H9 (cell line): Measurements from ENCODE around the gene ITPR1. TPM values are rescaled to one million over a fixed set of nuclear protein-coding genes. Genes with fewer than 3 reads are reported as not detected.

Experiments used
- DNase-seq: peaks from one replicate; pipeline ENCODE4 v3.0.0-alpha.2; 2017
- H2AFZ ChIP-seq: one replicate; pipeline ENCODE4 v1.6.1; 2013; ENCODE audit warnings: mild to moderate bottlenecking, low read length, control low read depth, moderate library complexity
- H2AK5ac ChIP-seq: 2 replicates; pipeline ENCODE4 v1.6.1; 2013; ENCODE audit warnings: low read length, control low read depth, mixed read lengths; ENCODE audit not compliant: insufficient read length
- H2BK120ac ChIP-seq: one replicate; pipeline ENCODE4 v1.6.1; 2013; ENCODE audit warnings: low read depth, mild to moderate bottlenecking, low read length, control low read depth, inconsistent platforms; ENCODE audit not compliant: poor library complexity, severe bottlenecking
- H2BK12ac ChIP-seq: 2 replicates; pipeline ENCODE4 v1.6.1; 2013; ENCODE audit warnings: low read length, control low read depth, mixed read lengths, low read depth; ENCODE audit not compliant: insufficient read length
- H2BK15ac ChIP-seq: 2 replicates; pipeline ENCODE4 v1.6.1; 2013; ENCODE audit warnings: low read depth, low read length, control low read depth
- H2BK20ac ChIP-seq: one replicate; pipeline ENCODE4 v1.6.1; 2013; ENCODE audit warnings: low read depth, mild to moderate bottlenecking, low read length, control low read depth, inconsistent platforms; ENCODE audit not compliant: poor library complexity, severe bottlenecking
- H2BK5ac ChIP-seq: 2 replicates; pipeline ENCODE4 v1.6.1; 2013; ENCODE audit warnings: low read length, control low read depth, mixed read lengths; ENCODE audit not compliant: insufficient read length
- H3K14ac ChIP-seq: 2 replicates; pipeline ENCODE4 v1.6.1; 2013; ENCODE audit warnings: low read length, control low read depth; ENCODE audit not compliant: insufficient read depth
- H3K18ac ChIP-seq: 2 replicates; pipeline ENCODE4 v1.6.1; 2013; ENCODE audit warnings: low read depth, mild to moderate bottlenecking, mixed read lengths, low read length, control low read depth; ENCODE audit not compliant: insufficient read length
- H3K23ac ChIP-seq: 2 replicates; pipeline ENCODE4 v1.6.1; 2013; ENCODE audit warnings: low read length, control low read depth, mixed read lengths, low read depth; ENCODE audit not compliant: insufficient read length
- H3K23me2 ChIP-seq: 2 replicates; pipeline ENCODE4 v1.6.1; 2013; ENCODE audit warnings: low read depth, mild to moderate bottlenecking, mixed read lengths, low read length, control low read depth; ENCODE audit not compliant: insufficient read length, poor library complexity, severe bottlenecking
- H3K27ac ChIP-seq: 2 replicates; pipeline ENCODE4 v1.5.1; 2013; ENCODE audit warnings: low read length, control low read depth, mixed read lengths, low read depth; ENCODE audit not compliant: insufficient read length
- H3K27me3 ChIP-seq: 2 replicates; pipeline ENCODE4 v1.6.1; 2013; ENCODE audit warnings: low read length, control low read depth, inconsistent platforms; ENCODE audit not compliant: insufficient read depth
- H3K4ac ChIP-seq: 2 replicates; pipeline ENCODE4 v1.6.1; 2013; ENCODE audit warnings: low read depth, mild to moderate bottlenecking, control low read depth, inconsistent platforms, low read length, moderate library complexity
- H3K4me1 ChIP-seq: 2 replicates; pipeline ENCODE4 v1.6.1; 2013; ENCODE audit warnings: low read length, control low read depth, inconsistent platforms; ENCODE audit not compliant: insufficient read depth
- H3K4me2 ChIP-seq: 2 replicates; pipeline ENCODE4 v1.6.1; 2013; ENCODE audit warnings: low read length, control low read depth, mixed read lengths; ENCODE audit not compliant: insufficient read length, insufficient read depth
- H3K56ac ChIP-seq: 2 replicates; pipeline ENCODE4 v1.6.1; 2013; ENCODE audit warnings: low read depth, mild to moderate bottlenecking, mixed read lengths, low read length, control low read depth; ENCODE audit not compliant: insufficient read length
- H3K79me1 ChIP-seq: 2 replicates; pipeline ENCODE4 v1.6.1; 2013; ENCODE audit warnings: low read depth, mild to moderate bottlenecking, moderate library complexity, low read length, control low read depth, inconsistent platforms; ENCODE audit not compliant: insufficient read depth, poor library complexity, severe bottlenecking
- H3K79me2 ChIP-seq: 2 replicates; pipeline ENCODE4 v1.6.1; 2013; ENCODE audit warnings: low read length, control low read depth, inconsistent platforms; ENCODE audit not compliant: insufficient read depth
- H3K9ac ChIP-seq: 2 replicates; pipeline ENCODE4 v1.6.1; 2013; ENCODE audit warnings: low read length, control low read depth, mixed read lengths; ENCODE audit not compliant: insufficient read length; ENCODE audit errors: extremely low read depth
- H3K9me3 ChIP-seq: one replicate; pipeline ENCODE4 v1.6.1; 2013; ENCODE audit warnings: low read depth, low read length, inconsistent platforms; ENCODE audit not compliant: control insufficient read depth
- H3T11ph ChIP-seq: one replicate; pipeline ENCODE4 v1.6.1; 2013; ENCODE audit warnings: mild to moderate bottlenecking, low read length, control low read depth, inconsistent platforms
- H4K20me1 ChIP-seq: one replicate; pipeline ENCODE4 v1.6.1; 2013; ENCODE audit not compliant: control insufficient read depth, insufficient read length, insufficient read depth
- H4K5ac ChIP-seq: 2 replicates; pipeline ENCODE4 v1.6.1; 2013; ENCODE audit warnings: low read depth, mild to moderate bottlenecking, mixed read lengths, low read length, control low read depth; ENCODE audit not compliant: insufficient read length
- H4K8ac ChIP-seq: replicated peaks from 2 replicates; pipeline ENCODE4 v1.6.1; 2013; ENCODE audit warnings: low read length, control low read depth, mixed read lengths, low read depth; ENCODE audit not compliant: insufficient read length
- H4K91ac ChIP-seq: 2 replicates; pipeline ENCODE4 v1.6.1; 2013; ENCODE audit warnings: low read depth, mild to moderate bottlenecking, moderate library complexity, mixed read lengths, low read length, control low read depth; ENCODE audit not compliant: insufficient read length
- H3K27ac Mint-ChIP-seq, 3 experiments: 2 replicates in 2 of 3; 3 replicates in 1 of 3; pipeline ENCODE4 v1.8.0; 2020 to 2021; ENCODE audit warnings: mixed read lengths in 3 of 3, mild to moderate bottlenecking in 1 of 3, moderate library complexity in 1 of 3
- H3K27me3 Mint-ChIP-seq: 2 replicates; pipeline ENCODE4 v1.8.0; 2021; ENCODE audit warnings: low read depth, mild to moderate bottlenecking, moderate library complexity, mixed read lengths
- H3K36me3 Mint-ChIP-seq, 3 experiments: 2 replicates in 2 of 3; 3 replicates in 1 of 3; pipeline ENCODE4 v1.8.0; 2020 to 2021; ENCODE audit warnings: low read depth in 3 of 3, mixed read lengths in 3 of 3; ENCODE audit not compliant: insufficient read depth in 1 of 3
- H3K4me1 Mint-ChIP-seq, 2 experiments: 2 replicates each; pipeline ENCODE4 v1.8.0; 2020; ENCODE audit warnings: mixed read lengths in 2 of 2
- H3K4me3 Mint-ChIP-seq, 2 experiments: 2 replicates in 1 of 2; 3 replicates in 1 of 2; pipeline ENCODE4 v1.8.0; 2020 to 2021; ENCODE audit warnings: mild to moderate bottlenecking in 2 of 2, mixed read lengths in 2 of 2, moderate library complexity in 1 of 2
- H3K9me3 Mint-ChIP-seq, 2 experiments: 2 replicates in 1 of 2; 3 replicates in 1 of 2; pipeline ENCODE4 v1.8.0; 2020; ENCODE audit warnings: mild to moderate bottlenecking in 2 of 2, mixed read lengths in 2 of 2, moderate library complexity in 1 of 2
- WGBS: extraction: QIAGEN DNeasy Blood & Tissue Kit; methylation state at CpG from one replicate; pipeline ENCODE4 v1.1.7; 2013; ENCODE audit warnings: missing lambda C conversion rate, low lambda C conversion rate, mixed read lengths; ENCODE audit not compliant: insufficient read length; ENCODE audit errors: extremely low coverage; 5-methylcytosine and 5-hydroxymethylcytosine counted together
- total RNA-seq: library from RNA; stranded (reverse); gene quantifications from 2 replicates; pipeline ENCODE4 v1.2.1, GENCODE V29; 2021
- TF ChIP-seq, protein P1 (sequence below): fragments of 200-600 bp; sonication (generic); conservative IDR thresholded peaks from 3 replicates; pipeline ENCODE4 v1.8.0; 2021; ENCODE audit warnings: antibody characterized with exemption, mild to moderate bottlenecking

The ITPR1 gene
- total RNA-seq, 1 experiment from 2014 or later: 4.2 TPM

DNA sequence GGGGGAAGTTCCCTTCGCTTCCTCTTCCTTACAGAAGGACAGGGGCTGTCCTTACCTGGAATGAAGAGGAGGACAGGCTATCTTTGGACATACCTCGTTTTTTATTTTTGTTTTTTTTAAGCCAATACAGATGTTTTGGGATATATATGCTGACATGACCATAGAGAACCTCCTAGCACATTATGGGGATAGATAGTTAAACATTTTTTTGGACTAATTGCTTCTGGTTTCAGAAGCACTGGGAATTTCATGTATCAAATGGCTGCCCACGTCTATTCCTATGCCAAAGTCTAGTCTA is 247.9 kb downstream of the ITPR1 start:
- H3K4me2 ChIP-seq: no peak overlapping the region
- no peak overlapping the region for H4K8ac ChIP-seq
- Mint-ChIP-seq H3K4me1 (peaks cover 0 to 4% of the 10 kb centered on the region in 2 experiments; a peak in 3 of 4 replicates), H3K4me3 (no peak overlapping the region), H3K9me3 (no peaks in the 10 kb centered on the region), H3K36me3 (peaks cover 0 to 2% (median 0%) of the 10 kb centered on the region in 3 experiments; a peak in 2 of 7 replicates), H3K27ac (no peak overlapping the region), H3K27me3 (no peaks in the 10 kb centered on the region; the same call in none of the 2 replicates)
- H3K56ac ChIP-seq: no peak overlapping the region
- no peak overlapping the region for H3K18ac ChIP-seq
- no peaks in the 10 kb centered on the region for H3K9me3 ChIP-seq
- H4K5ac ChIP-seq: no peak overlapping the region
- no peak overlapping the region for H2AK5ac ChIP-seq
- no peak for DNase-seq
- H3K79me2 ChIP-seq: no peaks in the 10 kb centered on the region
- TF ChIP-seq, protein P1, sequence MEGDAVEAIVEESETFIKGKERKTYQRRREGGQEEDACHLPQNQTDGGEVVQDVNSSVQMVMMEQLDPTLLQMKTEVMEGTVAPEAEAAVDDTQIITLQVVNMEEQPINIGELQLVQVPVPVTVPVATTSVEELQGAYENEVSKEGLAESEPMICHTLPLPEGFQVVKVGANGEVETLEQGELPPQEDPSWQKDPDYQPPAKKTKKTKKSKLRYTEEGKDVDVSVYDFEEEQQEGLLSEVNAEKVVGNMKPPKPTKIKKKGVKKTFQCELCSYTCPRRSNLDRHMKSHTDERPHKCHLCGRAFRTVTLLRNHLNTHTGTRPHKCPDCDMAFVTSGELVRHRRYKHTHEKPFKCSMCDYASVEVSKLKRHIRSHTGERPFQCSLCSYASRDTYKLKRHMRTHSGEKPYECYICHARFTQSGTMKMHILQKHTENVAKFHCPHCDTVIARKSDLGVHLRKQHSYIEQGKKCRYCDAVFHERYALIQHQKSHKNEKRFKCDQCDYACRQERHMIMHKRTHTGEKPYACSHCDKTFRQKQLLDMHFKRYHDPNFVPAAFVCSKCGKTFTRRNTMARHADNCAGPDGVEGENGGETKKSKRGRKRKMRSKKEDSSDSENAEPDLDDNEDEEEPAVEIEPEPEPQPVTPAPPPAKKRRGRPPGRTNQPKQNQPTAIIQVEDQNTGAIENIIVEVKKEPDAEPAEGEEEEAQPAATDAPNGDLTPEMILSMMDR: no peak
- H4K20me1 ChIP-seq: no peaks in the 10 kb centered on the region
- no peak overlapping the region for H3K14ac ChIP-seq
- no peaks in the 10 kb centered on the region for H3K23me2 ChIP-seq
- no peak overlapping the region for H2AFZ ChIP-seq
- no peaks in the 10 kb centered on the region for H3K79me1 ChIP-seq
- no peak overlapping the region for H2BK15ac ChIP-seq
- H2BK5ac ChIP-seq: no peak overlapping the region
- no peak overlapping the region for H3K23ac ChIP-seq
- no peak overlapping the region for H3K4ac ChIP-seq
- H2BK12ac ChIP-seq: no peak overlapping the region
- no CpG with 5 or more reads among the region's 3 CpGs for WGBS
- no peaks in the 10 kb centered on the region for H3K27me3 ChIP-seq
- no peak overlapping the region for H3K9ac ChIP-seq
- H2BK20ac ChIP-seq: no peak overlapping the region
- no peaks in the 10 kb centered on the region; the same call in 1 of the 2 replicates for H3K4me1 ChIP-seq
- no peak overlapping the region for H2BK120ac ChIP-seq
- no peak overlapping the region for H3K27ac ChIP-seq
- no peak overlapping the region for H4K91ac ChIP-seq
- no peak overlapping the region for H3T11ph ChIP-seq
